ENCODE measurements around the gene ZBP1. TPM values are rescaled to one million over a fixed set of nuclear protein-coding genes. Genes with fewer than 3 reads are reported as not detected.

The ZBP1 gene
- total RNA-seq, 1 experiment from 2014 or later, result not detected

- DNase-seq, result no peak
- Histone ChIP-seq H3K4me2 (ENCODE audit: low read length) (no peak overlapping the region), H2AFZ (ENCODE audit: low read length) (no peak overlapping the region), H3K27ac (ENCODE audit: low read length) (no peak overlapping the region), H3K9me3 (ENCODE audit: low read length) (no peaks in the 10 kb centered on the region), H3K9me2 (replicated peaks; ENCODE audit: low read length) (no peaks in the 10 kb centered on the region), H3F3A (ENCODE audit: low read length, unreplicated experiment) (no peaks in the 10 kb centered on the region), H3K79me2 (ENCODE audit: low read length) (peaks cover 23% of the 10 kb centered on the region), H3K4me3 (ENCODE audit: low read length) (no peak overlapping the region), H3K4me1 (ENCODE audit: insufficient read depth, low read length) (no peaks in the 10 kb centered on the region), H3K36me3 (ENCODE audit: low read depth, low read length) (peaks cover 42% of the 10 kb centered on the region), H3K9ac (ENCODE audit: low read length) (no peak overlapping the region), H3K27me3 (ENCODE audit: low read length) (no peaks in the 10 kb centered on the region), H4K20me1 (ENCODE audit: low read length) (no peaks in the 10 kb centered on the region)
- TF ChIP-seq EZH2phosphoT487 (IDR thresholded peaks at IDR 0.05; ENCODE audit: borderline replicate concordance, low read length) (no peak), CTCF (conservative IDR thresholded peaks at IDR 0.05; ENCODE audit: low read depth, low read length) (no peak), EZH2 (IDR thresholded peaks at IDR 0.05; ENCODE audit: low read length, unreplicated experiment) (no peak)
- no TSS peak for BruUV-seq (replicated peaks)
- intact Hi-C loops (cut with micrococcal nuclease), result no loop called here
- ATAC-seq, result no peak
- ChIA-PET POLR2A (ENCODE audit: unreplicated experiment) (interaction anchor here (0.6 kb wide), 1 partner anchor 430 kb away, joined by 3 read pairs; no protein-coding TSS in a partner anchor), CTCF (no interaction called here)
Measured at GRCh38 chr20:57656252-57656820, 36.1 kb upstream of the ZBP1 start.

- Histone ChIP-seq H3K4me2 (ENCODE audit: low read length) (no peak overlapping the region), H3K9me3 (ENCODE audit: low read length) (no peaks in the 10 kb centered on the region), H3K4me1 (ENCODE audit: insufficient read depth, low read length) (no peaks in the 10 kb centered on the region), H2AFZ (ENCODE audit: low read length) (no peak overlapping the region), H3K9ac (ENCODE audit: low read length) (no peak overlapping the region), H3K27ac (ENCODE audit: low read length) (no peak overlapping the region), H3K36me3 (ENCODE audit: low read depth, low read length) (peaks cover 47% of the 10 kb centered on the region), H4K20me1 (ENCODE audit: low read length) (no peaks in the 10 kb centered on the region), H3K27me3 (ENCODE audit: low read length) (no peaks in the 10 kb centered on the region), H3K4me3 (ENCODE audit: low read length) (no peak overlapping the region), H3F3A (ENCODE audit: low read length, unreplicated experiment) (no peaks in the 10 kb centered on the region), H3K79me2 (ENCODE audit: low read length) (peaks cover 17% of the 10 kb centered on the region), H3K9me2 (replicated peaks; ENCODE audit: low read length) (no peaks in the 10 kb centered on the region)
- DNase-seq (no peak), ATAC-seq (no peak)
- intact Hi-C loops (cut with micrococcal nuclease), result loop anchor here (2.0 kb wide), 1 partner anchor 31 kb away; no protein-coding TSS in a partner anchor
- TF ChIP-seq CTCF (conservative IDR thresholded peaks at IDR 0.05; ENCODE audit: low read depth, low read length) (no peak), EZH2 (IDR thresholded peaks at IDR 0.05; ENCODE audit: low read length, unreplicated experiment) (no peak), EZH2phosphoT487 (IDR thresholded peaks at IDR 0.05; ENCODE audit: borderline replicate concordance, low read length) (no peak)
- no TSS peak for BruUV-seq (replicated peaks)
- CTCF ChIA-PET, result no interaction called here
- POLR2A ChIA-PET (ENCODE audit: unreplicated experiment), result interaction anchor here (0.6 kb wide), 1 partner anchor 431 kb away, joined by 3 read pairs; no protein-coding TSS in a partner anchor
Measured at GRCh38 chr20:57655809-57656155, 35.6 kb upstream of the ZBP1 start.
